Pancreas (tissue), 10 donors: ENCODE measurements around the gene ZBTB4. TPM values are rescaled to one million over a fixed set of nuclear protein-coding genes. Genes with fewer than 3 reads are reported as not detected.
"Not testable (repeated sequence)": the region's sequence is repeated elsewhere in the genome, so short reads cannot be mapped to it uniquely, and the experiment has no call there.

Experiments
- ATAC-seq, 4 donors: fragments of 200-7000 bp; cut with Tn5 transposase; one replicate each; pipeline versions ENCODE4 v1.8.0 to v1.9.1; 2020; ENCODE audit warnings: mild to moderate bottlenecking in 4 of 4, moderate library complexity in 4 of 4
- DNase-seq, 6 donors: peaks; one replicate each; pipeline ENCODE4 v3.0.0-alpha.2; 2020
- FAIRE-seq: peaks from 2 replicates; lab custom pipeline; 2012; peaks lifted over from hg19 to GRCh38; lab: Jason Lieb, UNC
- H3K27ac ChIP-seq, 4 donors: fragments of 200-600 bp; sonication (generic); 1 replicate in 3 of 4; 2 replicates in 1 of 4; pipeline versions ENCODE4 v1.5.0 to v1.8.0; 2020
- H3K27me3 ChIP-seq, 4 donors: fragments of 200-600 bp; one replicate each; pipeline ENCODE4 v1.8.0; 2021
- H3K36me3 ChIP-seq, 3 donors: fragments of 200-600 bp; sonication (generic) in 1 of 3; one replicate each; pipeline versions ENCODE4 v1.5.0 to v1.8.0; 2020 to 2021
- H3K4me1 ChIP-seq, 3 donors: fragments of 200-600 bp; one replicate each; pipeline ENCODE4 v1.8.0; 2021
- H3K4me3 ChIP-seq, 4 donors: fragments of 200-600 bp; sonication (generic) in 2 of 4; one replicate each; pipeline versions ENCODE4 v1.5.0 to v1.8.0; 2020 to 2021
- H3K9me3 ChIP-seq, 4 donors: fragments of 200-600 bp; one replicate each; pipeline ENCODE4 v1.8.0; 2021
- WGBS, 2 donors: extraction: QIAGEN DNeasy Blood & Tissue Kit; methylation state at CpG; one replicate each; pipeline ENCODE4 v1.1.7; 2013; 5-methylcytosine and 5-hydroxymethylcytosine counted together
- intact Hi-C, 3 donors: fragments of 100-400 bp; cut with DNase I; formaldehyde crosslinking; loops; one replicate each; pipeline versions ENCODE4 v1.11.1 to v1.14.2; 2022
- polyA plus RNA-seq, 2 donors: library from polyadenylated mRNA; stranded (reverse); fragments of 200-250 nt; gene quantifications; one replicate each; pipeline ENCODE4 v1.2.3, GENCODE V29; 2013
- total RNA-seq, 6 donors: library from RNA; stranded (reverse); fragmentation: NEBNext Ultra II Directional in 4 of 6; extraction: Animal tissue kit (Norgen Biotek cat#: 25700) in 4 of 6; gene quantifications; one replicate each; pipeline versions ENCODE4 v1.2.1 to v1.2.4, GENCODE V29; 2021 to 2023
- TF ChIP-seq, protein P1 (sequence below), 4 donors: fragments of 200-600 bp; sonication (generic) in 3 of 4; IDR thresholded peaks; one replicate each; pipeline versions ENCODE4 v1.5.0 to v1.8.0; 2021; ENCODE audit warnings: antibody characterized with exemption in 4 of 4
- donor health status: healthy with polysubstance abuse.
- donor health status: DM: no; HTN: no; CAD: no; lungs with moderate emphysema.
- donor health status: DM: no; HTN: no; CAD: no.
- donor health status: control.
- donor health status: control.
- donor health status: Bipolar disorder and iron deficiency.
- donor health status: DM: yes; HTN: yes; CAD: no.
- donor health status: DM: no; HTN: no; CAD: no.
- donor health status: DM: no; HTN: no; CAD: no.
- donor health status: DM: yes; HTN: yes; CAD: no.

Gene ZBTB4
- total and polyA plus RNA-seq, 8 donors: 17.3 to 30.2 (median 21.0) TPM

- Histone ChIP-seq H3K4me1 (peaks cover 18 to 39% (median 27%) of the 10 kb centered on the region in 3 donors), H3K27me3 (no peaks in the 10 kb centered on the region), H3K27ac (no peak overlapping the region), H3K4me3 (peak overlapping the region in 3 of 4 donors; percentile 27 to 68 (median 57)), H3K9me3 (no peaks in the 10 kb centered on the region), H3K36me3 (no peaks in the 10 kb centered on the region)
- 41 to 45% methylated on average over 3 of the region's 3 CpGs for WGBS, 2 donors
- intact Hi-C loops: no loop called here
- no peak for DNase-seq
- no peak for ATAC-seq
- no peak for FAIRE-seq
- TF ChIP-seq, protein P1, sequence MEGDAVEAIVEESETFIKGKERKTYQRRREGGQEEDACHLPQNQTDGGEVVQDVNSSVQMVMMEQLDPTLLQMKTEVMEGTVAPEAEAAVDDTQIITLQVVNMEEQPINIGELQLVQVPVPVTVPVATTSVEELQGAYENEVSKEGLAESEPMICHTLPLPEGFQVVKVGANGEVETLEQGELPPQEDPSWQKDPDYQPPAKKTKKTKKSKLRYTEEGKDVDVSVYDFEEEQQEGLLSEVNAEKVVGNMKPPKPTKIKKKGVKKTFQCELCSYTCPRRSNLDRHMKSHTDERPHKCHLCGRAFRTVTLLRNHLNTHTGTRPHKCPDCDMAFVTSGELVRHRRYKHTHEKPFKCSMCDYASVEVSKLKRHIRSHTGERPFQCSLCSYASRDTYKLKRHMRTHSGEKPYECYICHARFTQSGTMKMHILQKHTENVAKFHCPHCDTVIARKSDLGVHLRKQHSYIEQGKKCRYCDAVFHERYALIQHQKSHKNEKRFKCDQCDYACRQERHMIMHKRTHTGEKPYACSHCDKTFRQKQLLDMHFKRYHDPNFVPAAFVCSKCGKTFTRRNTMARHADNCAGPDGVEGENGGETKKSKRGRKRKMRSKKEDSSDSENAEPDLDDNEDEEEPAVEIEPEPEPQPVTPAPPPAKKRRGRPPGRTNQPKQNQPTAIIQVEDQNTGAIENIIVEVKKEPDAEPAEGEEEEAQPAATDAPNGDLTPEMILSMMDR (IDR thresholded peaks at IDR 0.05): no peak
Measured at GRCh38 chr17:7486181-7486580, 6.8 kb upstream of the ZBTB4 start.

DNA sequence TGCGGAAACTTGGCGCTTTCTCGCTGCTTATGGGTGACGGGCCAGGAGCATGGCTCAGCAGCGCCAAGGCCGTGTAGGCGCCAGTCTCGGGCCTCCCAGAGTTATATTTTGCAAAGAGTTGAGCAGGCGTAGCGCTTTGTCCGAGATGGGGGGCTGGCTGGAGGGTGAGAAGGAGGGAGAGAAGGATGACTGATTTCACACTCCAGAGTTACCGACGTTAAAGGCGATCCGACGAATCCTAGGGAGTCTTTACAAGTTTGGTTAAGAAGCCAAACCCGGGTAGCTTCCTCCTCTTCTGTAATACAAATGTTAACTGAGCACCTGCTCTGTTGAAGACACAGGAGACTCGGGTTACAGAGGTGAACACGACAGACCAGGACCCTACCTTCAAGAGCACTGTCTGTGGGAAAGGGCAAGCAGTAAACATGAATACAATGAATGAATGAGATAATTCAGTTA lies 5.5 kb upstream of the ZBTB4 start:
- TF ChIP-seq, protein P1 (IDR thresholded peaks at IDR 0.05): no peak
- Histone ChIP-seq H3K4me1 (peaks cover 18 to 42% (median 27%) of the 10 kb centered on the region in 3 donors), H3K27ac (peak overlapping the region in 3 of 4 donors; percentile 99 to 100 (median 100)), H3K4me3 (peak overlapping the region; percentile 8 to 68 (median 42)), H3K36me3 (no peaks in the 10 kb centered on the region), H3K27me3 (no peaks in the 10 kb centered on the region), H3K9me3 (no peaks in the 10 kb centered on the region)
- WGBS, 2 donors: 0% methylated on average over 19 of the region's 19 CpGs
- intact Hi-C loops: no loop called here
- ATAC-seq (no peak), FAIRE-seq (no peak), DNase-seq (no peak)

DNA sequence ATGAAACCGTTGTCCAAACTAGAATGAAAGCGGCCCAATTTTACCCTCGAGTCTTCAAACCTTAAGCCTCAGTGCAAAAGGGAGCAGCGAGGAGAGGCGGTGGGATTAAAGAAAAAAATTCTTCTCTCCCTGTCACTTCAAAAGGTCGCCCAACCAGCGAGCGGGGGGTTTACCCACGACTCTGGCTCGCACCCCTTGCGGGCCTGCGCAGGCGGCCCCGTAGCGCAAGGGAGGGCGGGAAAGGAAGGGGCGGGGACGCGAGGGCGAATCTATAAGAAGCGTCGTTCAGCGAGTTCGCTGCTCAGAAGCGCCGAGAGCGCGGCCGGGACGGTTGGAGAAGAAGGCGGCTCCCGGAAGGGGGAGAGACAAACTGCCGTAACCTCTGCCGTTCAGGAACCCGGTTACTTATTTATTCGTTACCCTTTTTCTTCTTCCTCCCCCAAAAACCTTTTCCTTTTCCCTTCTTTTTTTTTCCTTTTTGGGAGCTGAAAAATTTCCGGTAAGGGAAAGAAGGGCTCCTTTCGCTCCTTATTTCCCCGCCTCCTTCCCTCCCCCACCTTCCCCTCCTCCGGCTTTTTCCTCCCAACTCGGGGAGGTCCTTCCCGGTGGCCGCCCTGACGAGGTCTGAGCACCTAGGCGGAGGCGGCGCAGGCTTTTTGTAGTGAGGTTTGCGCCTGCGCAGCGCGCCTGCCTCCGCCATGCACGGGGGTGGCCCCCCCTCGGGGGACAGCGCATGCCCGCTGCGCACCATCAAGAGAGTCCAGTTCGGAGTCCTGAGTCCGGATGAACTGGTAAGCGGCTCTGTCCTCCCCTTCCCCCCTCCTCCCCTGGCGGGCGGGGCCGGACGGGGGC lies 4.9 kb upstream of the ZBTB4 start, which contains the start of gene POLR2A:
Gene POLR2A (plus strand): TSS at position 300 of the 852 bp plus-strand sequence.
- WGBS, 2 donors: 0 to 1% methylated on average over 58 to 63 of the region's 64 CpGs
- peak; percentile 80 to 89 (median 82) for ATAC-seq

GRCh38 chr17:7483255-7484066 lies 4.0 kb upstream of the ZBTB4 start:
- peaks cover 18 to 30% (median 20%) of the 10 kb centered on the region in 3 donors for H3K4me1 ChIP-seq
- ATAC-seq: peak; percentile 63 to 82 (median 74)
- peak; percentile 90 to 97 (median 94) for DNase-seq
- no peaks in the 10 kb centered on the region for H3K27me3 ChIP-seq
- TF ChIP-seq, protein P1 (IDR thresholded peaks at IDR 0.05): no peak
- peak overlapping the region; percentile 90 to 100 (median 100) for H3K27ac ChIP-seq
- WGBS, 2 donors: 0 to 1% methylated on average over 38 of the region's 38 CpGs
- H3K36me3 ChIP-seq: no peaks in the 10 kb centered on the region
- peak; percentile 56 for FAIRE-seq
- no peaks in the 10 kb centered on the region for H3K9me3 ChIP-seq
- H3K4me3 ChIP-seq: peak overlapping the region; percentile 49 to 68 (median 54)
- intact Hi-C loops: no loop called here

More for the DNA sequence above, 4.9 kb upstream of the ZBTB4 start, which contains the start of gene POLR2A:
- no peaks in the 10 kb centered on the region for H3K9me3 ChIP-seq
- DNase-seq (peak; percentile 97 to 99 (median 99)), FAIRE-seq (no peak)
- no peaks in the 10 kb centered on the region for H3K36me3 ChIP-seq
- intact Hi-C loops: no loop called here
- peaks cover 18 to 37% (median 26%) of the 10 kb centered on the region in 3 donors for H3K4me1 ChIP-seq
- peak within 1 kb of the TSS; percentile 49 to 68 (median 54) for H3K4me3 ChIP-seq
- peak within 1 kb of the TSS; percentile 90 to 100 (median 100) for H3K27ac ChIP-seq
- TF ChIP-seq, protein P1 (IDR thresholded peaks at IDR 0.05): no peak
- no peaks in the 10 kb centered on the region for H3K27me3 ChIP-seq

GRCh38 chr17:7482742-7483088 lies 3.3 kb upstream of the ZBTB4 start:
- ATAC-seq, intact Hi-C loops, H3K27me3 ChIP-seq, DNase-seq, FAIRE-seq, H3K9me3 ChIP-seq, H3K36me3 ChIP-seq: not testable (repeated sequence)
- H3K27ac ChIP-seq: peak overlapping the region; percentile 90 to 100 (median 100)
- 73 to 74% methylated on average over 6 of the region's 6 CpGs for WGBS, 2 donors
- peaks cover 15 to 28% (median 20%) of the 10 kb centered on the region in 3 donors for H3K4me1 ChIP-seq
- peak overlapping the region in 2 of 4 donors; percentile 57 to 68 for H3K4me3 ChIP-seq

DNA sequence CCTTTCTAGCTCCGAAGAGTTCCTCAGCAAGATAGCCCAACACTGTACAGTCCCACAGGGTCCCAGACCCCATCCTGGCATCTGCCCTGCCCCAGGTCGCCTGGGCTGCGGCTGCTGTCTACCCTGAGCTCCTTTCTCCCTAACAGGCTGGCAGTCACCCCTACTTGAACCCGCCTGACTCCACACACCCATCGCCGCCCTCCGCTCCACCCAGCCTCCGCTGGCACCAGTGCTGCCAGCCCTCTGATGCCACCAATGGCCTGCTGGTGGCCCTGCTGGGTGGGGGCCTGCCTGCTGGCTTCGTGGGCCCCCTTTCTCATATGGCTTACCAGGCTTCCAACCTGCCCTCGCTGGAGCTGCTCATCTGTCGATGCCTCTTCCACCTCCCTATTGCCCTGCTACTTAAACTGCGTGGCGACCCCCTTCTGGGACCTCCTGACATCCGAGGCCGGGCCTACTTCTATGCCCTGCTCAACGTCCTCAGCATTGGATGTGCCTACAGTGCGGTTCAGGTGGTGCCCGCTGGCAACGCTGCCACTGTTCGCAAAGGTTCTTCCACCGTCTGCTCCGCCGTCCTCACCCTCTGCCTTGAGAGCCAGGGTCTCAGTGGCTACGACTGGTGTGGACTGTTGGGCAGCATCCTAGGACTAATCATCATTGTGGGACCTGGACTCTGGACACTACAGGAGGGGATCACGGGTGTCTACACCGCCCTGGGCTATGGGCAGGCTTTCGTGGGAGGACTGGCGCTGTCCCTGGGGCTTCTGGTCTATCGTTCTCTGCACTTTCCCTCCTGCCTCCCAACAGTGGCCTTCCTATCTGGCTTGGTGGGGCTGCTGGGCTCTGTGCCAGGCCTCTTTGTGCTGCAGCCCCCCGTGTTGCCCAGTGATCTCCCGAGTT lies 2.7 kb upstream of the ZBTB4 start:
- ATAC-seq, H3K27ac ChIP-seq, H3K36me3 ChIP-seq, H3K27me3 ChIP-seq, H3K9me3 ChIP-seq, intact Hi-C loops, H3K4me3 ChIP-seq, FAIRE-seq: not testable (repeated sequence)
- H3K4me1 ChIP-seq: peaks cover 9 to 27% (median 13%) of the 10 kb centered on the region in 3 donors
- 84 to 87% methylated on average over 30 to 31 of the region's 31 CpGs for WGBS, 2 donors
- peak in 1 of 6 donors; percentile 77 for DNase-seq
